ENCODE measurements around the gene PGLYRP1.

Gene PGLYRP1

GRCh38 chr19:46031781-46032596 lies 9.1 kb upstream of the PGLYRP1 start:
- DNase-seq: no peak

- DNase-seq: no peak
Measured at GRCh38 chr19:46030812-46031550, 8.1 kb upstream of the PGLYRP1 start.

GRCh38 chr19:46025835-46026234 lies 3.0 kb upstream of the PGLYRP1 start:
- no peak for DNase-seq

- no peak for DNase-seq
Measured at GRCh38 chr19:46023311-46023779, 492 bp upstream of the PGLYRP1 start.

- DNase-seq: no peak
Measured at GRCh38 chr19:46022061-46022430, 807 bp downstream of the PGLYRP1 start.

GRCh38 chr19:46021531-46022041 lies 1.3 kb downstream of the PGLYRP1 start:
- no peak for DNase-seq

- no peak for DNase-seq
Measured at GRCh38 chr19:46020819-46021125, 2.1 kb downstream of the PGLYRP1 start.

- no peak for DNase-seq
Measured at GRCh38 chr19:46019270-46019669, 3.6 kb downstream of the PGLYRP1 start.

GRCh38 chr19:46018729-46019251 lies 4.1 kb downstream of the PGLYRP1 start:
- no peak for DNase-seq

GRCh38 chr19:46017874-46018675 lies 4.8 kb downstream of the PGLYRP1 start:
- DNase-seq: no peak

GRCh38 chr19:46017095-46017429 lies 5.8 kb downstream of the PGLYRP1 start:
- no peak for DNase-seq

GRCh38 chr19:46016426-46017094 lies 6.3 kb downstream of the PGLYRP1 start:
- DNase-seq: peak; percentile 77

- peak; percentile 25 for DNase-seq
Measured at GRCh38 chr19:46015687-46016425, 7.0 kb downstream of the PGLYRP1 start.

- peak; percentile 49 for DNase-seq
Measured at GRCh38 chr19:46014941-46015686, 7.7 kb downstream of the PGLYRP1 start.

GRCh38 chr19:46014534-46014933 lies 8.3 kb downstream of the PGLYRP1 start:
- DNase-seq: no peak

- peak; percentile 44 for DNase-seq
Measured at GRCh38 chr19:46009530-46010510, 13.0 kb downstream of the PGLYRP1 start.

- DNase-seq: no peak
Measured at GRCh38 chr19:46006411-46006810, 16.4 kb downstream of the PGLYRP1 start.

GRCh38 chr19:46002678-46003275 lies 20.1 kb downstream of the PGLYRP1 start:
- no peak for DNase-seq

Data from activated effector memory CD4-positive, alpha-beta T cell treated with Interleukin-2 at 50 U/mL for 16 hours (primary cell).